ENCODE measurements around the gene ZGPAT. TPM values are rescaled to one million over a fixed set of nuclear protein-coding genes. Genes with fewer than 3 reads are reported as not detected.

Gene ZGPAT
- total and polyA plus RNA-seq, 2 of the 13 experiments (the other 11 are each of a cell fraction or from before 2014, with no cell fraction given), result 23.0 to 41.9 TPM

GRCh38 chr20:63737945-63738686, 30.3 kb downstream of the ZGPAT start (continued):
- TF ChIP-seq MLXIP (CRISPR knock-in tag; IDR thresholded peaks at IDR 0.05; ENCODE audit: borderline replicate concordance), result peak; percentile 89; the same call in 1 of the 2 replicates
- TF ChIP-seq E2F1 (CRISPR knock-in tag; IDR thresholded peaks at IDR 0.05), result no peak; the same call in 1 of the 2 replicates
- no peak for TF ChIP-seq ZNF17 (CRISPR knock-in tag; IDR thresholded peaks at IDR 0.05)
- TF ChIP-seq ZNF567 (CRISPR knock-in tag; IDR thresholded peaks at IDR 0.05; ENCODE audit: borderline replicate concordance), result peak; percentile 97; the same call in 1 of the 2 replicates
- TF ChIP-seq ZNF414 (CRISPR knock-in tag; IDR thresholded peaks at IDR 0.05), result peak; percentile 45
- TF ChIP-seq ZSCAN21 (CRISPR knock-in tag; IDR thresholded peaks at IDR 0.05; ENCODE audit: borderline replicate concordance), result peak; percentile 91
- TF ChIP-seq TFAP4 (IDR thresholded peaks at IDR 0.05; ENCODE audit: borderline replicate concordance, low read depth), result peak; percentile 83
- no peak for TF ChIP-seq KAT2B (IDR thresholded peaks at IDR 0.05; ENCODE audit: borderline replicate concordance, low read depth, low read length)
- TF ChIP-seq MAX (IDR thresholded peaks at IDR 0.05), result peak; percentile 93
- TF ChIP-seq ZNF318 (CRISPR knock-in tag; IDR thresholded peaks at IDR 0.05), result peak; percentile 95
- TF ChIP-seq ZNF790 (CRISPR knock-in tag; IDR thresholded peaks at IDR 0.05; ENCODE audit: borderline replicate concordance), result peak; percentile 54; the same call in 1 of the 2 replicates
